ENCODE measurements around the gene CARD10. TPM values are rescaled to one million over a fixed set of nuclear protein-coding genes. Genes with fewer than 3 reads are reported as not detected.

CARD10 gene
- polyA plus RNA-seq, 3 donors: 0.03 TPM; not detected in 2

DNA sequence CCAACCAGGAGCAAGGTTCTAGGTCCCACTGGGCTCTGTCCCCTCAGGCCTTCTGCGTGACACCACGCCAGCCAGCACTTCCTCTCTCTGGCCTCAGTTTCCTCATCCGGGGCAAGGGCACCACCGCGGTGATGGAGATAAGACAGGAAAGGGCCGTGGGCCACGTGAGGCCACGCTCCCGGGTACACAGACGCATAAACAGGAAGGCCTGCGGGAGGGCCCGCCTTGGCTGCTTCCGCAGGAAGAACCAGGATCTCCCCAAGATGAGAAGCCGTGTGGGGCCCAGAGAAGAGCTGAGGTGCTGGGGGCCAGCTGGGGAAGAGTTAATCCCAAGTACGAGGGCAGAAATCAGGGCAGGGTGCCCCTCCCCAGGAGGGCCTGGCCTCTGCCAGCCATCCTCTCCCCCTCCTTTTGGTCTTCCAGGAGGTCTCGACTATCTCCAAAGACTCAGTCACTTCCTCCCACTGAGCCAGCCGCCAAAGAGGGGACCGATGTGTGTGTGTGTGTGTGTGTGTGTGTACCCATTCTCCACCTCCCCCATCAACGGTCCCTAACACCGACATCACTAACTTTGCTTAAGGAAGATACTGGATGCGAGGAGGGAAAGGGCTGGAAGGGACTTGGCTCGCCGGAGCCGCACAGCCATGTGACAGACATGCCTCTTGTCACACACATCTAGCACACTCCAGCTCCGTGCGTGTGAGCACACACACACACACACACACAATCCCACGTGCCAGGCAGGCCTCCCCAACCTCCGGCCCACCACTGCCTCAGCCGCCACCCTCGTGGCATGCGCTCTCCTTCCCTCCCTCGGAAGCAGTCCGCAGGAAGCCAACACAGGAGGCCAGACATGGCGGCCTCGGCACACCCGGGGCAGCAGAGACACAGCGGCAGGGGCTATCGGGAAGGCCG, 34.5 kb downstream of the CARD10 start:
- no peaks in the 10 kb centered on the region for H3K9me3 Mint-ChIP-seq
- under 1% methylated on average over 31 of the region's 39 CpGs for WGBS (ENCODE audit: insufficient coverage)
- peak overlapping the region; percentile 77 for H2AFZ ChIP-seq (ENCODE audit: insufficient read depth, low read depth, low read length, poor library complexity, severe bottlenecking)
- no peaks in the 10 kb centered on the region for H3K9me3 ChIP-seq (replicated peaks in 1 of 2; ENCODE audit: control insufficient read depth in 1 of 2, insufficient read depth in 1 of 2, low read length in 2 of 2)
- TF ChIP-seq, protein P1, sequence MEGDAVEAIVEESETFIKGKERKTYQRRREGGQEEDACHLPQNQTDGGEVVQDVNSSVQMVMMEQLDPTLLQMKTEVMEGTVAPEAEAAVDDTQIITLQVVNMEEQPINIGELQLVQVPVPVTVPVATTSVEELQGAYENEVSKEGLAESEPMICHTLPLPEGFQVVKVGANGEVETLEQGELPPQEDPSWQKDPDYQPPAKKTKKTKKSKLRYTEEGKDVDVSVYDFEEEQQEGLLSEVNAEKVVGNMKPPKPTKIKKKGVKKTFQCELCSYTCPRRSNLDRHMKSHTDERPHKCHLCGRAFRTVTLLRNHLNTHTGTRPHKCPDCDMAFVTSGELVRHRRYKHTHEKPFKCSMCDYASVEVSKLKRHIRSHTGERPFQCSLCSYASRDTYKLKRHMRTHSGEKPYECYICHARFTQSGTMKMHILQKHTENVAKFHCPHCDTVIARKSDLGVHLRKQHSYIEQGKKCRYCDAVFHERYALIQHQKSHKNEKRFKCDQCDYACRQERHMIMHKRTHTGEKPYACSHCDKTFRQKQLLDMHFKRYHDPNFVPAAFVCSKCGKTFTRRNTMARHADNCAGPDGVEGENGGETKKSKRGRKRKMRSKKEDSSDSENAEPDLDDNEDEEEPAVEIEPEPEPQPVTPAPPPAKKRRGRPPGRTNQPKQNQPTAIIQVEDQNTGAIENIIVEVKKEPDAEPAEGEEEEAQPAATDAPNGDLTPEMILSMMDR (IDR thresholded peaks at IDR 0.05): no peak
- H3K36me3 ChIP-seq (replicated peaks in 1 of 2; ENCODE audit: control insufficient read depth in 1 of 2, insufficient read depth in 2 of 2, low read length in 2 of 2): peaks cover 14 to 29% of the 10 kb centered on the region in 2 donors
- peak overlapping the region; percentile 100 for H3K4me2 ChIP-seq (replicated peaks; ENCODE audit: extremely low read depth, low read length, poor library complexity, severe bottlenecking)
- peak overlapping the region; percentile 94 to 96 (median 95) for H3K27ac Mint-ChIP-seq
- DNase-seq: peak; percentile 89 to 97 (median 96)
- peak overlapping the region; percentile 83 to 97 for H3K4me3 Mint-ChIP-seq
- H4K20me1 ChIP-seq (ENCODE audit: insufficient read depth, low read length): peaks cover 51% of the 10 kb centered on the region
- H3K9ac ChIP-seq (ENCODE audit: insufficient read depth, low read length, poor library complexity, severe bottlenecking): peak overlapping the region; percentile 87
- H3K36me3 Mint-ChIP-seq: peaks cover 25 to 33% of the 10 kb centered on the region in 2 donors
- H3K4me1 Mint-ChIP-seq: peaks cover 52% of the 10 kb centered on the region
- H3K27me3 ChIP-seq (ENCODE audit: control insufficient read depth in 2 of 2, insufficient read depth in 2 of 2, low read length in 2 of 2): no peaks in the 10 kb centered on the region
- H3K4me3 ChIP-seq (replicated peaks in 1 of 3; ENCODE audit: low read depth in 2 of 3, low read length in 3 of 3): peak overlapping the region; percentile 75 to 97 (median 86)
- peaks cover 73% of the 10 kb centered on the region for H3K79me2 ChIP-seq (ENCODE audit: insufficient read depth, low read length)
- intact Hi-C loops (cut with micrococcal nuclease): no loop called here
- peaks cover 35 to 56% of the 10 kb centered on the region in 2 donors for H3K4me1 ChIP-seq (ENCODE audit: control insufficient read depth in 1 of 2, insufficient read depth in 2 of 2, low read length in 2 of 2)
- H3K27ac ChIP-seq (ENCODE audit: low read depth in 1 of 2, low read length in 2 of 2): peak overlapping the region; percentile 88 to 93
- peaks cover 1 to 4% (median 2%) of the 10 kb centered on the region in 3 donors for H3K27me3 Mint-ChIP-seq (ENCODE audit: low read depth in 3 of 3)

DNA sequence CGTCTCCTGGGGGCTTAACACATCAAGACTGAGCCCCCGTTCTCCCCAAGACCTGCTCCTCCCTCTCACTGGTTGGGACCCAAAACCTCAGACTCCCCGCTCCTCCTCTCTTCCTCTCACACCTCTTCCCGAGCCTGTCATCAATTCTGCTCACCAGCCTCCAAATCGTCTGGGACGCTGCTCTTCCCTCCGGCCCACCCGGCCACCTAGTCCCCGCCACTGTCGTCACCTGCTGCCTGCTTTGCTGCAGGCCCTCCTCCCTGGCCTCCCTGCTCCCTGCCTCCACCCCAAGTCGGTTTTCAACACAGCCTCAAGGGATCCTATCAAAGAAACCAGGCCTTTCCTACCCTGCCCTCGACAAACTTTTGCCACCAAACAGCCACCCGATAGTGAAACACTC, 36.2 kb downstream of the CARD10 start:
- Histone ChIP-seq H3K27me3 (ENCODE audit: control insufficient read depth in 2 of 2, insufficient read depth in 2 of 2, low read length in 2 of 2) (no peaks in the 10 kb centered on the region), H3K9ac (ENCODE audit: insufficient read depth, low read length, poor library complexity, severe bottlenecking) (no peak overlapping the region), H3K4me3 (replicated peaks in 1 of 3; ENCODE audit: low read depth in 2 of 3, low read length in 3 of 3) (peak overlapping the region in 1 of 3 experiments; percentile 97), H3K27ac (ENCODE audit: low read depth in 1 of 2, low read length in 2 of 2) (peak overlapping the region in 1 of 2 donors; percentile 93), H3K79me2 (ENCODE audit: insufficient read depth, low read length) (peaks cover 80% of the 10 kb centered on the region), H2AFZ (ENCODE audit: insufficient read depth, low read depth, low read length, poor library complexity, severe bottlenecking) (no peak overlapping the region), H3K9me3 (replicated peaks in 1 of 2; ENCODE audit: control insufficient read depth in 1 of 2, insufficient read depth in 1 of 2, low read length in 2 of 2) (no peaks in the 10 kb centered on the region), H3K4me2 (replicated peaks; ENCODE audit: extremely low read depth, low read length, poor library complexity, severe bottlenecking) (peak overlapping the region; percentile 100), H3K4me1 (ENCODE audit: control insufficient read depth in 1 of 2, insufficient read depth in 2 of 2, low read length in 2 of 2) (peaks cover 35 to 56% of the 10 kb centered on the region in 2 donors), H3K36me3 (replicated peaks in 1 of 2; ENCODE audit: control insufficient read depth in 1 of 2, insufficient read depth in 2 of 2, low read length in 2 of 2) (peaks cover 28 to 46% of the 10 kb centered on the region in 2 donors), H4K20me1 (ENCODE audit: insufficient read depth, low read length) (peaks cover 68% of the 10 kb centered on the region)
- TF ChIP-seq, protein P1 (IDR thresholded peaks at IDR 0.05): no peak
- intact Hi-C loops (cut with micrococcal nuclease): no loop called here
- no peaks in the 10 kb centered on the region for H3K9me3 Mint-ChIP-seq
- H3K27ac Mint-ChIP-seq: peak overlapping the region in 6 of 7 donors; percentile 25 to 95 (median 94)
- peak overlapping the region; percentile 43 to 83 for H3K4me3 Mint-ChIP-seq
- DNase-seq: no peak
- peaks cover 0 to 4% (median 1%) of the 10 kb centered on the region in 3 donors for H3K27me3 Mint-ChIP-seq (ENCODE audit: low read depth in 3 of 3)
- H3K4me1 Mint-ChIP-seq: peaks cover 52% of the 10 kb centered on the region
- peaks cover 36 to 50% of the 10 kb centered on the region in 2 donors for H3K36me3 Mint-ChIP-seq
- WGBS (ENCODE audit: insufficient coverage): 83% methylated on average over 11 of the region's 13 CpGs
